GM18873 (cell line): ENCODE measurements around the gene MICAL3.

Experiments
- ATAC-seq: cut with Tn5 transposase; IDR thresholded peaks from one replicate; pipeline ENCODE4 v1.9.1; 2021; ENCODE audit warnings: mild to moderate bottlenecking, moderate library complexity, moderate number of reproducible peaks; ENCODE audit not compliant: unreplicated experiment, low FRiP score

MICAL3 gene

GRCh38 chr22:17955590-17956379 lies 68.6 kb downstream of the MICAL3 start:
- ATAC-seq, result no peak

GRCh38 chr22:17954860-17955587 lies 69.3 kb downstream of the MICAL3 start:
- no peak for ATAC-seq

GRCh38 chr22:17954200-17954859 lies 70.0 kb downstream of the MICAL3 start:
- ATAC-seq, result no peak

- ATAC-seq, result no peak
These were observed 71.2 kb downstream of the MICAL3 start for GRCh38 chr22:17953147-17953546.

- no peak for ATAC-seq
These were observed 72.0 kb downstream of the MICAL3 start for GRCh38 chr22:17952273-17952801.

GRCh38 chr22:17951315-17951714 lies 73.0 kb downstream of the MICAL3 start:
- ATAC-seq, result no peak

- ATAC-seq, result no peak
These were observed 73.6 kb downstream of the MICAL3 start for GRCh38 chr22:17950651-17951214.

GRCh38 chr22:17949642-17950473 lies 74.5 kb downstream of the MICAL3 start:
- no peak for ATAC-seq

GRCh38 chr22:17948101-17948500 lies 76.3 kb downstream of the MICAL3 start:
- no peak for ATAC-seq

- ATAC-seq, result no peak
These were observed 77.5 kb downstream of the MICAL3 start for GRCh38 chr22:17946662-17947367.

GRCh38 chr22:17945888-17946648 lies 78.3 kb downstream of the MICAL3 start:
- no peak for ATAC-seq

GRCh38 chr22:17945156-17945887 lies 79.0 kb downstream of the MICAL3 start:
- ATAC-seq, result no peak

GRCh38 chr22:17944256-17944655 lies 80.1 kb downstream of the MICAL3 start:
- no peak for ATAC-seq

GRCh38 chr22:17943533-17944249 lies 80.7 kb downstream of the MICAL3 start:
- ATAC-seq, result no peak

GRCh38 chr22:17942721-17943120 lies 81.6 kb downstream of the MICAL3 start:
- no peak for ATAC-seq

GRCh38 chr22:17941471-17942406 lies 82.6 kb downstream of the MICAL3 start:
- ATAC-seq, result no peak
